WTC11 (cell line): ENCODE results near the gene EDN2. TPM values are rescaled to one million over a fixed set of nuclear protein-coding genes. Genes with fewer than 3 reads are reported as not detected.

Source experiments
- ATAC-seq: fragments of 200-7000 bp; cut with Tn5 transposase; 2 replicates; pipeline ENCODE4 v1.10.0; 2021; ENCODE audit warnings: mild to moderate bottlenecking, moderate library complexity
- CTCF ChIA-PET: fragments of 300-600 bp; sonication (Branson Sonifier 250); formaldehyde crosslinking; loops from one replicate; lab custom pipeline; 2021; ENCODE audit warnings: antibody characterized with exemption; lab: Charles Lee
- POLR2A ChIA-PET: fragments of 350-600 bp; sonication (Branson Sonifier 250); formaldehyde crosslinking; loops from one replicate; lab custom pipeline; 2021; ENCODE audit warnings: antibody characterized with exemption; lab: Charles Lee
- DNase-seq: peaks from one replicate; pipeline ENCODE4 v3.0.0; 2021; ENCODE audit warnings: low spot score
- H3K27ac Mint-ChIP-seq: 2 replicates; pipeline ENCODE4 v1.8.0; 2021; ENCODE audit warnings: mixed read lengths
- H3K27me3 Mint-ChIP-seq: 2 replicates; pipeline ENCODE4 v1.8.0; 2021; ENCODE audit warnings: low read depth, mild to moderate bottlenecking, moderate library complexity, mixed read lengths
- H3K36me3 Mint-ChIP-seq: 2 replicates; pipeline ENCODE4 v1.8.0; 2021; ENCODE audit warnings: mixed read lengths
- H3K4me1 Mint-ChIP-seq: 2 replicates; pipeline ENCODE4 v1.8.0; 2022; ENCODE audit warnings: mixed read lengths
- H3K4me3 Mint-ChIP-seq: 2 replicates; pipeline ENCODE4 v1.8.0; 2021; ENCODE audit warnings: mild to moderate bottlenecking, moderate library complexity, mixed read lengths
- H3K9me3 Mint-ChIP-seq: 2 replicates; pipeline ENCODE4 v1.8.0; 2021; ENCODE audit warnings: mixed read lengths
- MYBL2 ChIP-seq: sonication (generic); formaldehyde crosslinking; IDR thresholded peaks from 2 replicates; pipeline ENCODE4 v1.8.1; 2023; ENCODE audit warnings: mild to moderate bottlenecking, moderate library complexity, missing genetic modification reagents
- NFE2L1 ChIP-seq: sonication (generic); formaldehyde crosslinking; IDR thresholded peaks from 2 replicates; pipeline ENCODE4 v1.8.1; 2023; ENCODE audit warnings: missing genetic modification reagents
- NR2C2 ChIP-seq: sonication (generic); formaldehyde crosslinking; IDR thresholded peaks from 2 replicates; pipeline ENCODE4 v1.8.0; 2022; ENCODE audit warnings: mild to moderate bottlenecking, missing genetic modification reagents
- NR3C1 ChIP-seq: sonication (generic); formaldehyde crosslinking; conservative IDR thresholded peaks from 2 replicates; pipeline ENCODE4 v1.8.1; 2023; ENCODE audit warnings: low read depth, mild to moderate bottlenecking, missing genetic modification reagents
- PRRX2 ChIP-seq: fragments of 250-450 bp; sonication (Bioruptor Pico); IDR thresholded peaks from 2 replicates; pipeline ENCODE4 v1.8.0; 2021; ENCODE audit warnings: mild to moderate bottlenecking
- TCF7 ChIP-seq: sonication (generic); formaldehyde crosslinking; IDR thresholded peaks from 2 replicates; pipeline ENCODE4 v1.8.0; 2022; ENCODE audit warnings: mild to moderate bottlenecking, low read depth, missing genetic modification reagents, moderate library complexity
- ZNF263 ChIP-seq: sonication (generic); formaldehyde crosslinking; IDR thresholded peaks from 2 replicates; pipeline ENCODE4 v1.8.1; 2022; ENCODE audit warnings: low read depth, mild to moderate bottlenecking, moderate library complexity, missing genetic modification reagents
- ZNF317 ChIP-seq: sonication (generic); formaldehyde crosslinking; IDR thresholded peaks from 2 replicates; pipeline ENCODE4 v1.8.1; 2023; ENCODE audit warnings: low read depth, mild to moderate bottlenecking, moderate library complexity, missing genetic modification reagents, borderline replicate concordance
- ZNF671 ChIP-seq: fragments of 250-450 bp; sonication (Bioruptor Pico); IDR thresholded peaks from 2 replicates; pipeline ENCODE4 v1.8.0; 2021; ENCODE audit warnings: mild to moderate bottlenecking
- total RNA-seq: library from RNA; stranded (reverse); gene quantifications from 3 replicates; pipeline ENCODE4 v1.2.3, GENCODE V29; 2021
- TF ChIP-seq, protein P1 (sequence below): sonication (generic); formaldehyde crosslinking; IDR thresholded peaks from 2 replicates; pipeline ENCODE4 v1.8.1; 2023; ENCODE audit warnings: mild to moderate bottlenecking, missing genetic modification reagents
- TF ChIP-seq, protein P2 (sequence below): fragments of 200-600 bp; IDR thresholded peaks from 2 replicates; pipeline ENCODE4 v1.8.0; 2022; ENCODE audit warnings: antibody characterized with exemption
- TF ChIP-seq, protein P3 (sequence below): sonication (generic); formaldehyde crosslinking; IDR thresholded peaks from 2 replicates; pipeline ENCODE4 v1.8.1; 2023; ENCODE audit warnings: mild to moderate bottlenecking, missing genetic modification reagents
- TF ChIP-seq, protein P4 (sequence below): fragments of 250-450 bp; sonication (Bioruptor Pico); conservative IDR thresholded peaks from 2 replicates; pipeline ENCODE4 v1.9.0; 2021; ENCODE audit warnings: mild to moderate bottlenecking
- TF ChIP-seq, protein P5 (sequence below): sonication (generic); formaldehyde crosslinking; conservative IDR thresholded peaks from 2 replicates; pipeline ENCODE4 v1.8.1; 2023; ENCODE audit warnings: mild to moderate bottlenecking, low read depth, missing genetic modification reagents, moderate library complexity

Gene EDN2
- total RNA-seq, 1 experiment from 2014 or later = 0.33 TPM

DNA sequence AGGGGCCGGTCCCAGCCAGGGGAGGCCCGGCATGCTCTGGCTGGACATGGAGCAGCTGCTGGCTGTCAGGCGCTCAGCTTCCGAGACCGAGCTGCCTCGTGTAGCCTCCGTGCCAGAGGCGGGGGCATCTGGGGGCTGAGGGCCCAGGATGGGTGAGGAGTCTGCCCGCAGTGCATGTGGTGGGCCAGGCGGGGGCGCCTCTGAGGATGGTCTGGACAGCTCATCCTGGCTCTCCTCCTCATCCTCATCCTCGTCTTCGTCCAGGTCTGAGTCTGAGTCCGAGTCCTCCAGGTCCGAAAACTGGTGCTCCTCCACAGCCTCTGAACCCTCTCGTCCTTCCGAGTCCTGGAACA, 28.9 kb upstream of the EDN2 start:
- H3K36me3 Mint-ChIP-seq = no peaks in the 10 kb centered on the region
- H3K4me1 Mint-ChIP-seq = peaks cover 12% of the 10 kb centered on the region
- no peak overlapping the region for H3K27ac Mint-ChIP-seq
- POLR2A ChIA-PET = no interaction called here
- H3K27me3 Mint-ChIP-seq = peaks cover 15% of the 10 kb centered on the region
- peak; percentile 64 for ATAC-seq
- no peak for TF ChIP-seq TCF7
- TF ChIP-seq, protein P1, sequence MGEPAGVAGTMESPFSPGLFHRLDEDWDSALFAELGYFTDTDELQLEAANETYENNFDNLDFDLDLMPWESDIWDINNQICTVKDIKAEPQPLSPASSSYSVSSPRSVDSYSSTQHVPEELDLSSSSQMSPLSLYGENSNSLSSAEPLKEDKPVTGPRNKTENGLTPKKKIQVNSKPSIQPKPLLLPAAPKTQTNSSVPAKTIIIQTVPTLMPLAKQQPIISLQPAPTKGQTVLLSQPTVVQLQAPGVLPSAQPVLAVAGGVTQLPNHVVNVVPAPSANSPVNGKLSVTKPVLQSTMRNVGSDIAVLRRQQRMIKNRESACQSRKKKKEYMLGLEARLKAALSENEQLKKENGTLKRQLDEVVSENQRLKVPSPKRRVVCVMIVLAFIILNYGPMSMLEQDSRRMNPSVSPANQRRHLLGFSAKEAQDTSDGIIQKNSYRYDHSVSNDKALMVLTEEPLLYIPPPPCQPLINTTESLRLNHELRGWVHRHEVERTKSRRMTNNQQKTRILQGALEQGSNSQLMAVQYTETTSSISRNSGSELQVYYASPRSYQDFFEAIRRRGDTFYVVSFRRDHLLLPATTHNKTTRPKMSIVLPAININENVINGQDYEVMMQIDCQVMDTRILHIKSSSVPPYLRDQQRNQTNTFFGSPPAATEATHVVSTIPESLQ (CRISPR knock-in tag) = no peak
- no peak for TF ChIP-seq MYBL2 (CRISPR knock-in tag)
- peak; percentile 80; the same call in 1 of the 2 replicates for TF ChIP-seq ZNF263 (CRISPR knock-in tag)
- TF ChIP-seq, protein P2, sequence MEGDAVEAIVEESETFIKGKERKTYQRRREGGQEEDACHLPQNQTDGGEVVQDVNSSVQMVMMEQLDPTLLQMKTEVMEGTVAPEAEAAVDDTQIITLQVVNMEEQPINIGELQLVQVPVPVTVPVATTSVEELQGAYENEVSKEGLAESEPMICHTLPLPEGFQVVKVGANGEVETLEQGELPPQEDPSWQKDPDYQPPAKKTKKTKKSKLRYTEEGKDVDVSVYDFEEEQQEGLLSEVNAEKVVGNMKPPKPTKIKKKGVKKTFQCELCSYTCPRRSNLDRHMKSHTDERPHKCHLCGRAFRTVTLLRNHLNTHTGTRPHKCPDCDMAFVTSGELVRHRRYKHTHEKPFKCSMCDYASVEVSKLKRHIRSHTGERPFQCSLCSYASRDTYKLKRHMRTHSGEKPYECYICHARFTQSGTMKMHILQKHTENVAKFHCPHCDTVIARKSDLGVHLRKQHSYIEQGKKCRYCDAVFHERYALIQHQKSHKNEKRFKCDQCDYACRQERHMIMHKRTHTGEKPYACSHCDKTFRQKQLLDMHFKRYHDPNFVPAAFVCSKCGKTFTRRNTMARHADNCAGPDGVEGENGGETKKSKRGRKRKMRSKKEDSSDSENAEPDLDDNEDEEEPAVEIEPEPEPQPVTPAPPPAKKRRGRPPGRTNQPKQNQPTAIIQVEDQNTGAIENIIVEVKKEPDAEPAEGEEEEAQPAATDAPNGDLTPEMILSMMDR = peak; percentile 68
- DNase-seq = peak; percentile 77
- H3K9me3 Mint-ChIP-seq = no peaks in the 10 kb centered on the region
- H3K4me3 Mint-ChIP-seq = no peak overlapping the region
- CTCF ChIA-PET = interaction anchor here (0.5 to 6.3 kb wide), 41 partner anchors 9 to 654 kb away, joined by 3 to 84 read pairs (median 5); partner anchors contain the start of gene EDN2

DNA sequence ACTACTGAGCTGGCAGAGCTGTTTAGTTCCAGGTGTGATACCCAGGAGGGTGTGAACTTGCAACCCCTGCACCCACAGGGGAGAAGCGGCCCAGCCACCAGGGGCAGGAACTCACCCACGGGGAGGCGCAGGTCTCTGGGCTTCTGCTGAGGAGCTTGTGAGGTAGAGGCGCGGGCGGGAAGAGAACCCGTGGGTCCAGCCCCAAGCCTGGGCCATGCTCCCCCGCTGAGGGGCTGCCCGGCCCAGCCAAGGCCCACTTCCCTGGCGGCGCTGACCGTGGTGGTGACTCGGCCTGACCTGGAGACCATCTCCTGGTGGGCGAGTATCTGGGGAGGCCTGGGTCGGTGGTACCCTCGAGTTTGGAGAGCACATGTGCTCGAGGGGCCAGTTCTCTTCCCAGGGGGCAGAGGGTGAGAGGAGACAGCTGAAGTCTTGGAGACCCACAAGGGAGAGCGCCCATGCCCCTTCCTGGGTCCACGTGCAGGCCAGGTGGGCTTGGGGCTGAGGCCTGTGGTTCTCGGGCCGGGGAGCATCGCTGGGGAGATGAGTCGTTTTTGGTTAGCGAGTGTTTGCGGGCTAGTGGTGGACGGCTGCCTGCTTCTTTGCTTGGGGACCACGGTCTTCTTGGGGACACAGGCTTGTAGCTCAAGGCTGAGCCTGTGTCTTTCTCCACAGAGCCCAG, 28.4 kb upstream of the EDN2 start:
- POLR2A ChIA-PET = no interaction called here

DNA sequence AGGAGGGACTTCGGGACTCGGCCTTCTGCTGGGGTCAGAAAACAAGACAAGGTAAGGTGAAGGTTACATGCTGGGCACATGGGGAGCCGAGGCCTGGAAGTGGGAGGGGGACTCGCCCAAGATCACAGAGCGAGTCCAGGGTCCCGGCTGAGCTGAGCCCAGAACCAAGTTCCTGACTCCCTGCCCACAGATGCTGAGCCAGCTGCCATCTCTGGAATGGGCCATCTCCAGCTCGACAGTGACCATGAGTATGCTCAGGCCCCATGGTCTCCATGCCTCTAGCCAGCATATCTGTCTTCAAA, 26.7 kb upstream of the EDN2 start:
- CTCF ChIA-PET = interaction anchor here (6.3 kb wide), 1 partner anchor 19 kb away, joined by 57 read pairs; no protein-coding TSS in a partner anchor
- TF ChIP-seq, protein P3, sequence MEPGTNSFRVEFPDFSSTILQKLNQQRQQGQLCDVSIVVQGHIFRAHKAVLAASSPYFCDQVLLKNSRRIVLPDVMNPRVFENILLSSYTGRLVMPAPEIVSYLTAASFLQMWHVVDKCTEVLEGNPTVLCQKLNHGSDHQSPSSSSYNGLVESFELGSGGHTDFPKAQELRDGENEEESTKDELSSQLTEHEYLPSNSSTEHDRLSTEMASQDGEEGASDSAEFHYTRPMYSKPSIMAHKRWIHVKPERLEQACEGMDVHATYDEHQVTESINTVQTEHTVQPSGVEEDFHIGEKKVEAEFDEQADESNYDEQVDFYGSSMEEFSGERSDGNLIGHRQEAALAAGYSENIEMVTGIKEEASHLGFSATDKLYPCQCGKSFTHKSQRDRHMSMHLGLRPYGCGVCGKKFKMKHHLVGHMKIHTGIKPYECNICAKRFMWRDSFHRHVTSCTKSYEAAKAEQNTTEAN (CRISPR knock-in tag) = no peak
- TF ChIP-seq ZNF317 = no peak
- TF ChIP-seq, protein P4, sequence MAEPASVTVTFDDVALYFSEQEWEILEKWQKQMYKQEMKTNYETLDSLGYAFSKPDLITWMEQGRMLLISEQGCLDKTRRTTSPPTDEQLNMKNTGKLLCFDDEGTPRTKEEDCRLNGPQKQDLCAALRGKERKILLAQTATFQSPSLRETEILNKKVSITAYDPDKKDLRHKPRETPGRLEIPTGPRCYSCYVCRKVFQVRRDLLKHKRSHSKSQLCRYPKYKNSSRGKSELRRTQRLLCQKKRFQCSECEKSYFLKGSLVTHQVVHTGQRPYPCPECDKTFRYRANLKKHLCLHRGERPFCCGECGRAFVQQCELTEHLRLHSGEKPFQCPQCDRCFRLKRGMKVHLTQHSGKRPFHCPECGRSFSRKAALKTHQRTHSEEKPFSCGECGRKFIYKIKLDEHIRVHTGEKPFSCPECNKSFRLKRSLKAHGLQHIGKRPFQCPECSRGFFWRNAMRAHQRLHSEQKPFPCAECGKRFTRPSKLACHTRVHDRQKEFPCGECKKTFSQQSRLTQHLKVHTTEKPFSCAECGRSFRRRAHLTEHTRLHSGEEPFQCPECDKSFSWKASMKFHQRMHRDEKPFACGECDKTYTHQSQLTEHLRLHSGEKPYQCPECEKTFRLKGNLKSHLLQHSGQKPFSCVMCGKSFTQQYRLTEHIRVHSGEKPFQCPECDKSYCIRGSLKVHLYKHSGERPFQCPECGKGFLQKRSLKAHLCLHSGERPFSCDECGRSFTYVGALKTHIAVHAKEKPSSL (CRISPR knock-in tag) = no peak
- TF ChIP-seq NR3C1 = no peak
- TF ChIP-seq, protein P5, sequence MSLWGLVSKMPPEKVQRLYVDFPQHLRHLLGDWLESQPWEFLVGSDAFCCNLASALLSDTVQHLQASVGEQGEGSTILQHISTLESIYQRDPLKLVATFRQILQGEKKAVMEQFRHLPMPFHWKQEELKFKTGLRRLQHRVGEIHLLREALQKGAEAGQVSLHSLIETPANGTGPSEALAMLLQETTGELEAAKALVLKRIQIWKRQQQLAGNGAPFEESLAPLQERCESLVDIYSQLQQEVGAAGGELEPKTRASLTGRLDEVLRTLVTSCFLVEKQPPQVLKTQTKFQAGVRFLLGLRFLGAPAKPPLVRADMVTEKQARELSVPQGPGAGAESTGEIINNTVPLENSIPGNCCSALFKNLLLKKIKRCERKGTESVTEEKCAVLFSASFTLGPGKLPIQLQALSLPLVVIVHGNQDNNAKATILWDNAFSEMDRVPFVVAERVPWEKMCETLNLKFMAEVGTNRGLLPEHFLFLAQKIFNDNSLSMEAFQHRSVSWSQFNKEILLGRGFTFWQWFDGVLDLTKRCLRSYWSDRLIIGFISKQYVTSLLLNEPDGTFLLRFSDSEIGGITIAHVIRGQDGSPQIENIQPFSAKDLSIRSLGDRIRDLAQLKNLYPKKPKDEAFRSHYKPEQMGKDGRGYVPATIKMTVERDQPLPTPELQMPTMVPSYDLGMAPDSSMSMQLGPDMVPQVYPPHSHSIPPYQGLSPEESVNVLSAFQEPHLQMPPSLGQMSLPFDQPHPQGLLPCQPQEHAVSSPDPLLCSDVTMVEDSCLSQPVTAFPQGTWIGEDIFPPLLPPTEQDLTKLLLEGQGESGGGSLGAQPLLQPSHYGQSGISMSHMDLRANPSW (CRISPR knock-in tag) = no peak
- no peak for TF ChIP-seq ZNF671 (CRISPR knock-in tag)
- no peak for TF ChIP-seq NR2C2 (CRISPR knock-in tag)
- TF ChIP-seq, all 79 proteins: peak for 0
- Mint-ChIP-seq H3K9me3 (no peaks in the 10 kb centered on the region), H3K27me3 (peaks cover 1% of the 10 kb centered on the region; the same call in 1 of the 2 replicates), H3K4me1 (peaks cover 18% of the 10 kb centered on the region), H3K27ac (no peak overlapping the region), H3K4me3 (no peak overlapping the region), H3K36me3 (no peaks in the 10 kb centered on the region)
- POLR2A ChIA-PET = no interaction called here
- ATAC-seq = no peak
- DNase-seq = no peak

More for the DNA sequence above, 28.4 kb upstream of the EDN2 start:
- Mint-ChIP-seq H3K27ac (no peak overlapping the region), H3K27me3 (peaks cover 15% of the 10 kb centered on the region), H3K9me3 (no peaks in the 10 kb centered on the region), H3K4me1 (peaks cover 12% of the 10 kb centered on the region), H3K36me3 (no peaks in the 10 kb centered on the region), H3K4me3 (no peak overlapping the region)
- CTCF ChIA-PET = interaction anchor here (0.5 to 6.3 kb wide), 42 partner anchors 8 to 655 kb away, joined by 3 to 84 read pairs (median 4); partner anchors contain the start of gene EDN2
- DNase-seq = no peak
- ATAC-seq = no peak
- TF ChIP-seq PRRX2 (CRISPR knock-in tag) = no peak
- no peak for TF ChIP-seq NFE2L1 (CRISPR knock-in tag)
